NB4 (cell line): ENCODE measurements around the gene EDA2R.

Source experiments
- DNase-seq: peaks from one replicate; pipeline ENCODE4 v3.0.0; 2010; ENCODE audit warnings: low read depth
- H3K4me3 ChIP-seq: one replicate; pipeline ENCODE4 v1.5.1; 2011; ENCODE audit warnings: mild to moderate bottlenecking, low read depth, low read length, moderate library complexity
- CTCF ChIP-seq: IDR thresholded peaks from one replicate; pipeline ENCODE4 v1.5.1; 2012; ENCODE audit warnings: low read depth, low read length
- MAX ChIP-seq: IDR thresholded peaks from 2 replicates; pipeline ENCODE4 v1.6.1; 2011; ENCODE audit warnings: low read depth, low read length
- MYC ChIP-seq: IDR thresholded peaks from 2 replicates; pipeline ENCODE4 v1.6.1; 2011; ENCODE audit warnings: low read depth, low read length
- POLR2A ChIP-seq: IDR thresholded peaks from 2 replicates; pipeline ENCODE4 v1.6.1; 2011; ENCODE audit warnings: mild to moderate bottlenecking; ENCODE audit not compliant: insufficient read length; ENCODE audit errors: extremely low read depth

EDA2R gene

GRCh38 chrX:66634272-66634671, 4.6 kb downstream of the EDA2R start:
- TF ChIP-seq MYC (no peak), MAX (no peak), CTCF (no peak), POLR2A (no peak)
- H3K4me3 ChIP-seq = no peak overlapping the region
- DNase-seq = no peak

- no peak for DNase-seq
- no peak for TF ChIP-seq MYC
- H3K4me3 ChIP-seq = no peak overlapping the region
Measured at GRCh38 chrX:66633541-66633940, 5.3 kb downstream of the EDA2R start.

- TF ChIP-seq POLR2A (no peak), MYC (no peak), MAX (no peak)
- H3K4me3 ChIP-seq = no peak overlapping the region
- no peak for DNase-seq
Measured at GRCh38 chrX:66632981-66633380, 5.9 kb downstream of the EDA2R start.

- TF ChIP-seq POLR2A (no peak), MAX (no peak), CTCF (no peak), MYC (no peak)
- DNase-seq = no peak
- no peak overlapping the region for H3K4me3 ChIP-seq
Measured at GRCh38 chrX:66632473-66632872, 6.4 kb downstream of the EDA2R start.

- DNase-seq = no peak
- no peak overlapping the region for H3K4me3 ChIP-seq
- TF ChIP-seq POLR2A (no peak), CTCF (no peak), MYC (no peak), MAX (no peak)
Measured at GRCh38 chrX:66625525-66625924, 13.4 kb downstream of the EDA2R start.

- TF ChIP-seq CTCF (no peak), MAX (no peak), MYC (no peak), POLR2A (no peak)
- H3K4me3 ChIP-seq = no peak overlapping the region
- no peak for DNase-seq
Measured at GRCh38 chrX:66622209-66622608, 16.7 kb downstream of the EDA2R start.

- TF ChIP-seq CTCF (no peak), POLR2A (no peak), MYC (no peak), MAX (no peak)
- DNase-seq = no peak
- no peak overlapping the region for H3K4me3 ChIP-seq
Measured at GRCh38 chrX:66616944-66617343, 21.9 kb downstream of the EDA2R start.
